HEK293 (cell line): ENCODE data around the gene BEND6.
"Not testable (repeated sequence)": the region's sequence is repeated elsewhere in the genome, so short reads cannot be mapped to it uniquely, and the experiment has no call there.

Experiments used
- CTCF ChIA-PET: fragments of 350-600 bp; formaldehyde crosslinking; extraction: SDS; loops from one replicate; lab custom pipeline; 2021; ENCODE audit warnings: antibody characterized with exemption; lab: Yijun Ruan, JAX
- POLR2A ChIA-PET: fragments of 300-600 bp; formaldehyde crosslinking; extraction: SDS; loops from one replicate; lab custom pipeline; 2020; ENCODE audit warnings: antibody characterized with exemption, inconsistent platforms; lab: Yijun Ruan, JAX
- H3K27ac ChIP-seq: fragments of 200-500 bp; sonication (Bioruptor generic); 2 replicates; pipeline ENCODE4 v1.5.1; 2014; ENCODE audit warnings: low read depth, low read length, control low read depth, inconsistent platforms; ENCODE audit errors: extremely low read depth
- H3K36me3 ChIP-seq, 2 experiments: fragments of 200-500 bp in 1 of 2; sonication (Bioruptor generic) in 1 of 2; 1 replicate in 1 of 2; 2 replicates in 1 of 2; pipeline ENCODE4 v1.5.1; 2014 to 2017; ENCODE audit warnings: inconsistent platforms in 2 of 2, low read length in 2 of 2; ENCODE audit not compliant: control insufficient read depth in 2 of 2, insufficient read depth in 1 of 2
- H3K4me1 ChIP-seq: fragments of 200-500 bp; sonication (Bioruptor generic); 2 replicates; pipeline ENCODE4 v1.5.1; 2014; ENCODE audit warnings: mild to moderate bottlenecking, low read length, inconsistent platforms; ENCODE audit not compliant: control insufficient read depth, insufficient read depth
- H3K4me3 ChIP-seq: 2 replicates; pipeline ENCODE4 v1.5.1; 2011; ENCODE audit warnings: low read depth, mild to moderate bottlenecking, control low read depth, low read length, moderate library complexity
- H3K9me3 ChIP-seq: fragments of 200-500 bp; sonication (Bioruptor generic); 2 replicates; pipeline ENCODE4 v1.5.1; 2014; ENCODE audit warnings: low read depth, low read length, inconsistent platforms; ENCODE audit not compliant: control insufficient read depth, insufficient read depth
- ATF2 ChIP-seq: fragments of 450-650 bp; formaldehyde crosslinking; IDR thresholded peaks from 2 replicates; pipeline ENCODE4 v1.5.1; 2016; ENCODE audit warnings: missing biosample characterization, missing genetic modification characterization, low read depth
- EGR2 ChIP-seq: fragments of 450-650 bp; formaldehyde crosslinking; IDR thresholded peaks from 2 replicates; pipeline ENCODE4 v1.5.1; 2016; ENCODE audit warnings: low read depth, missing biosample characterization, missing genetic modification characterization
- GFI1B ChIP-seq: fragments of 450-650 bp; formaldehyde crosslinking; IDR thresholded peaks from 2 replicates; pipeline ENCODE4 v1.5.1; 2016; ENCODE audit warnings: missing biosample characterization, missing genetic modification characterization
- HOXD13 ChIP-seq: sonication (generic); formaldehyde crosslinking; IDR thresholded peaks from 2 replicates; pipeline ENCODE4 v1.8.0; 2022; ENCODE audit warnings: missing genetic modification reagents, borderline replicate concordance
- PBX3 ChIP-seq: sonication (generic); formaldehyde crosslinking; IDR thresholded peaks from 2 replicates; pipeline ENCODE4 v1.8.1; 2022; ENCODE audit warnings: mild to moderate bottlenecking, moderate library complexity, missing genetic modification reagents
- PRDM10 ChIP-seq: fragments of 450-650 bp; formaldehyde crosslinking; IDR thresholded peaks from 2 replicates; pipeline ENCODE4 v1.5.1; 2016; ENCODE audit warnings: missing biosample characterization, missing genetic modification characterization
- ZEB2 ChIP-seq: fragments of 450-650 bp; formaldehyde crosslinking; IDR thresholded peaks from 2 replicates; pipeline ENCODE4 v1.5.1; 2016; ENCODE audit warnings: missing biosample characterization, missing genetic modification characterization
- ZNF140 ChIP-seq: fragments of 450-650 bp; formaldehyde crosslinking; IDR thresholded peaks from 2 replicates; pipeline ENCODE4 v1.5.1; 2016; ENCODE audit warnings: missing biosample characterization, missing genetic modification characterization
- ZNF23 ChIP-seq: fragments of 450-650 bp; formaldehyde crosslinking; IDR thresholded peaks from 2 replicates; pipeline ENCODE4 v1.5.1; 2016; ENCODE audit warnings: missing biosample characterization, missing genetic modification characterization, borderline replicate concordance
- ZNF37A ChIP-seq: fragments of 450-650 bp; IDR thresholded peaks from 2 replicates; pipeline ENCODE4 v1.5.1; 2018; ENCODE audit warnings: missing biosample characterization, missing genetic modification characterization
- ZNF394 ChIP-seq: fragments of 450-650 bp; formaldehyde crosslinking; IDR thresholded peaks from 2 replicates; pipeline ENCODE4 v1.5.1; 2016; ENCODE audit warnings: missing biosample characterization, missing genetic modification characterization, mild to moderate bottlenecking, moderate library complexity, borderline replicate concordance
- ZNF416 ChIP-seq: fragments of 450-650 bp; formaldehyde crosslinking; IDR thresholded peaks from 2 replicates; pipeline ENCODE4 v1.5.1; 2016; ENCODE audit warnings: missing biosample characterization, missing genetic modification characterization
- ZNF473 ChIP-seq: fragments of 450-650 bp; formaldehyde crosslinking; IDR thresholded peaks from 2 replicates; pipeline ENCODE4 v1.5.1; 2017; ENCODE audit warnings: missing biosample characterization, missing genetic modification characterization
- ZNF555 ChIP-seq: fragments of 450-650 bp; formaldehyde crosslinking; conservative IDR thresholded peaks from 2 replicates; pipeline ENCODE4 v1.5.1; 2017; ENCODE audit warnings: missing biosample characterization, mild to moderate bottlenecking, missing genetic modification characterization, inconsistent platforms
- ZNF747 ChIP-seq: fragments of 450-650 bp; formaldehyde crosslinking; IDR thresholded peaks from 2 replicates; pipeline ENCODE4 v1.5.1; 2016; ENCODE audit warnings: missing biosample characterization, missing genetic modification characterization
- ZNF791 ChIP-seq: fragments of 450-650 bp; formaldehyde crosslinking; IDR thresholded peaks from 2 replicates; pipeline ENCODE4 v1.5.1; 2016; ENCODE audit warnings: missing biosample characterization, missing genetic modification characterization
- ZNF837 ChIP-seq: fragments of 450-650 bp; formaldehyde crosslinking; IDR thresholded peaks from 2 replicates; pipeline ENCODE4 v1.5.1; 2016; ENCODE audit warnings: missing biosample characterization, missing genetic modification characterization
- TF ChIP-seq, protein P1 (sequence below): fragments of 450-650 bp; IDR thresholded peaks from 2 replicates; pipeline ENCODE4 v1.5.1; 2018; ENCODE audit warnings: missing biosample characterization, missing genetic modification characterization

BEND6 gene

GRCh38 chr6:56999049-56999448 is 44.1 kb downstream of the BEND6 start:
- H3K4me3 ChIP-seq: no peak overlapping the region
- H3K9me3 ChIP-seq: no peaks in the 10 kb centered on the region
- TF ChIP-seq ZNF837 (tag by site-specific recombination) (no peak), HOXD13 (CRISPR knock-in tag) (no peak), PRDM10 (tag by site-specific recombination) (no peak), ZEB2 (tag by site-specific recombination) (no peak), ZNF37A (no peak), EGR2 (no peak)
- TF ChIP-seq, protein P1, sequence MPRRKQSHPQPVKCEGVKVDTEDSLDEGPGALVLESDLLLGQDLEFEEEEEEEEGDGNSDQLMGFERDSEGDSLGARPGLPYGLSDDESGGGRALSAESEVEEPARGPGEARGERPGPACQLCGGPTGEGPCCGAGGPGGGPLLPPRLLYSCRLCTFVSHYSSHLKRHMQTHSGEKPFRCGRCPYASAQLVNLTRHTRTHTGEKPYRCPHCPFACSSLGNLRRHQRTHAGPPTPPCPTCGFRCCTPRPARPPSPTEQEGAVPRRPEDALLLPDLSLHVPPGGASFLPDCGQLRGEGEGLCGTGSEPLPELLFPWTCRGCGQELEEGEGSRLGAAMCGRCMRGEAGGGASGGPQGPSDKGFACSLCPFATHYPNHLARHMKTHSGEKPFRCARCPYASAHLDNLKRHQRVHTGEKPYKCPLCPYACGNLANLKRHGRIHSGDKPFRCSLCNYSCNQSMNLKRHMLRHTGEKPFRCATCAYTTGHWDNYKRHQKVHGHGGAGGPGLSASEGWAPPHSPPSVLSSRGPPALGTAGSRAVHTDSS (tag by site-specific recombination): no peak
- TF ChIP-seq, all 188 proteins: peak for 0
- H3K4me1 ChIP-seq: no peaks in the 10 kb centered on the region
- no peaks in the 10 kb centered on the region for H3K36me3 ChIP-seq
- CTCF ChIA-PET: no interaction called here
- no peak overlapping the region for H3K27ac ChIP-seq
- POLR2A ChIA-PET: no interaction called here

DNA sequence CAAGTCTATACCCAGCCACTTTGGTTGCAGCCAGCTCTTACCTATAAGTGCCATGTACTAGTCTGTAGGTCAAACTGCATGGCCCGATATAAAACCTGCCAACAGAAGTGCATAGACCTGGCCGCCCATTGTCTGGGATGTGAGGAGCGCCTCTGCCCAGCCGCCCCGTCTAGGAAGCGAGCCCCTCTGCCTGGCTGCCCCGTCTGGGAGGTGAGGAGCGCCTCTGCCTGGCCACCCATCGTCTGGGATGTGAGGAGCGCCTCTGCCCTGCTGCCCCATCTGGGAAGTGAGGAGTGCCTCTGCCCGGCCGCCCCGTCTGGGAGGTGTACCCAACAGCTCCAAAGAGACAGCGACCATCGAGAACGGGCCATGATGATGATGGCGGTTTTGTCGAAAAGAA is 44.8 kb downstream of the BEND6 start:
- H3K9me3 ChIP-seq, H3K4me3 ChIP-seq, H3K27ac ChIP-seq, POLR2A ChIA-PET, CTCF ChIA-PET, H3K36me3 ChIP-seq, H3K4me1 ChIP-seq: not testable (repeated sequence)

DNA sequence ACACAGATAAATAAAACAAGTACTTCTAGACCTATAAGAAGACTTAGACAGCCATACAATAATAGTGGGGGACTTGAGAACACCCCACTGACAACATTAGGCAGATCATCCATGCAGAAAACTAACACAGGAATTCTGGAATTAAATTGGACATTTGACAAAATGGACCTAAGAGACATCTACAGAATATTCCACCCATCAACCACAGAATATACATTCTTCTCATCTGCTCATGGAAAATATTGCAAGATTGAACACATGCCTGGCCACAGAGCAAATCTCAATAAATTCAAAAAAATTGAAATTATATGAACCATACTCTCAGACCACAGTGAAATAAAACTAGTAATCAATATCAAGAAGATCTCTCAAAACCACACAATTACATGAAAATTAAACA is 47.3 kb downstream of the BEND6 start:
- H3K9me3 ChIP-seq: no peaks in the 10 kb centered on the region
- H3K4me3 ChIP-seq: no peak overlapping the region
- no peak for TF ChIP-seq PBX3 (CRISPR knock-in tag)
- no peak for TF ChIP-seq ZNF791 (tag by site-specific recombination)
- no peak for TF ChIP-seq ZNF23 (tag by site-specific recombination)
- TF ChIP-seq ZNF140 (tag by site-specific recombination): no peak
- no peak for TF ChIP-seq ZNF555 (tag by site-specific recombination)
- TF ChIP-seq ZNF416 (tag by site-specific recombination): no peak
- no peak for TF ChIP-seq ATF2 (tag by site-specific recombination)
- no peak for TF ChIP-seq ZNF747 (tag by site-specific recombination)
- TF ChIP-seq ZNF473: no peak
- TF ChIP-seq ZNF394 (tag by site-specific recombination): no peak
- TF ChIP-seq GFI1B (tag by site-specific recombination): no peak
- ChIA-PET CTCF (no interaction called here), POLR2A (no interaction called here)
- H3K4me1 ChIP-seq: no peaks in the 10 kb centered on the region
- no peak overlapping the region for H3K27ac ChIP-seq
- no peaks in the 10 kb centered on the region for H3K36me3 ChIP-seq
